H1 (cell line): ENCODE measurements around the gene CCDC138. TPM values are rescaled to one million over a fixed set of nuclear protein-coding genes. Genes with fewer than 3 reads are reported as not detected.

Experiments
- BACH1 ChIP-seq: IDR thresholded peaks from 2 replicates; pipeline ENCODE4 v1.6.1; 2012; ENCODE audit warnings: low read length, improper control_type of control experiment
- KDM4A ChIP-seq: IDR thresholded peaks from one replicate; pipeline ENCODE4 v1.7.1; 2012; ENCODE audit warnings: low read depth, mild to moderate bottlenecking, moderate library complexity, low read length, inconsistent platforms; ENCODE audit not compliant: severe bottlenecking
- MAFK ChIP-seq: IDR thresholded peaks from 2 replicates; pipeline ENCODE4 v1.6.1; 2012; ENCODE audit warnings: low read depth, mild to moderate bottlenecking, improper control_type of control experiment, low read length
- SIRT6 ChIP-seq: IDR thresholded peaks from one replicate; pipeline ENCODE4 v1.7.1; 2012; ENCODE audit warnings: low read length, inconsistent platforms
- SP4 ChIP-seq: IDR thresholded peaks from 2 replicates; pipeline ENCODE4 v1.6.1; 2012; ENCODE audit warnings: low read length, inconsistent platforms
- YY1 ChIP-seq: IDR thresholded peaks from 2 replicates; pipeline ENCODE4 v1.6.1; 2011; ENCODE audit warnings: low read depth, mild to moderate bottlenecking, low read length
- polyA plus RNA-seq, 7 experiments: library from polyadenylated mRNA; depleted of rRNA in 3 of 7; stranded (reverse) in 5 of 7; unstranded in 2 of 7; fragments of >200 nt in 5 of 7; fragments of 200-250 nt in 2 of 7; gene quantifications; 1 replicate in 5 of 7; 2 replicates in 1 of 7; 4 replicates in 1 of 7; pipeline versions ENCODE4 v1.2.1 to v1.2.3, GENCODE V29; 2011 to 2013; ENCODE audit warnings: missing spikeins in 2 of 7, mixed read lengths in 2 of 7
- total RNA-seq: library from RNA; stranded (reverse); fragmentation: NEBNext Ultra II Directional; extraction: Animal tissue kit (Norgen Biotek cat#: 25700); gene quantifications from 2 replicates; pipeline ENCODE4 v1.2.1, GENCODE V29; 2021

The CCDC138 gene
- total and polyA plus RNA-seq, 2 of the 8 experiments (the other 6 are each of a cell fraction or from before 2014, with no cell fraction given): 8.3 to 29.8 TPM

DNA sequence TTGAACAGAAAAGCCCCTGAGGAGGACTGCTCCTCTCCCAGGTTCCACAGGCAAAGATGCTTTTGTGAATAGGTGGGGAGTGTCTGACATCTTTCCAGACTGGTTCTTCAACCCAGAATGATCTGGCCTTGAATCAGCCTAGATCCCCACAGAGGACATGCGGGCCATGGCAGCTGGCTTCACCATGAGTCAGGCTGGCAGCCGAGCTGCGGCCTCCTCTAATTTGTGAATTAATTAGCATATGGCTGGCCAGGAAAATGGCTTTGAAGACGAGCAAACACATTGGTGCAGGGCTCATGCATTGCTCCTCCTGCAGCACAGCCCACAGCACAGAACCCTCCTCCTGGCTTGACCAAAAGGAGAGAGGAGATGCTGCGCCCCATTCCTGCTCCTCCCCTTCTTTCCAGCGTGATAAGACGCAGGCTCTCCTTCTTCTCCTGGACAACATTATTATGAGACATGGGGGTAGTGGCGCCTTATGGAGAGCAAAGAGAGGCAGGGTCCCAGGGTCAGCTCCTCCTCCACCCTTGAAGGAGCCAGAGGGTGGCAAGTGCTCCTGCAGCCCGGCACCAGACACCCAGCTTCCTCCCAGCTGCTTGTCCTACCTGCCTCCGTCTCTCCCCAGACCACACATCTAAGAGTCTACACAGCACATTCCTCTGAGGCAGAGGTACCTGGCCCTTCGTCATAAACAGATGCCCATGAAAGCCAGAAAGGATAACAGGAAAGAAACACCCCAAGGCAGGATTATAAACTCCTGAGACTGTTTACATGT lies 135.8 kb downstream of the CCDC138 start (continued):
- TF ChIP-seq MAFK (no peak), SP4 (no peak), KDM4A (no peak), BACH1 (no peak), SIRT6 (no peak), YY1 (no peak)
